ENCODE measurements around the gene NPHP4.

The NPHP4 gene

DNA sequence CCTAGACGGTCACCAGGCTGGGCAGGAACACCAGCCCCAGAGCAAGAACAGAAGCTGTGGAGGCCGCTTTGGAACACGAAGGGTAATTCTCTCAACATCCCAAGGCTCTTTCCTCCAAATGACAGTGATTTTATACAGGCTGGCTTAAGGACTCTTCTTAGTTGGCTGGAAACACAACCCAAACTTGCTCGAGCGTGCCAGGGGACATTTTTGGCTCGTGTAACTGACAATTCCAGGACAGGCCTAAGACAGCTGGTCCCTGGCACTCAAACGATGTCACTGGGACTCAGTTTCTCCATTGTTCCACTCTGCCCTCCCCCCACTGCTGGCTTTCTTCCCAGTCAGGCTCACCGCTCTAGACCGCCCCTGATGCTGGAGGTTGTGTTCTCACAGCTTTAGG lies 164.7 kb downstream of the NPHP4 start:
- Histone ChIP-seq H3K27me3 (ENCODE audit: control insufficient read depth, insufficient read depth, low read length) (no peaks in the 10 kb centered on the region), H3K27ac (ENCODE audit: low read length) (no peak overlapping the region), H3K9ac (ENCODE audit: low read length) (no peak overlapping the region), H3K4me3 (ENCODE audit: low read length) (no peak overlapping the region), H3K9me3 (ENCODE audit: control insufficient read depth, low read depth, low read length) (no peaks in the 10 kb centered on the region), H3K36me3 (ENCODE audit: control insufficient read depth, low read depth, low read length) (no peaks in the 10 kb centered on the region), H3K4me1 (ENCODE audit: control insufficient read depth, low read depth, low read length) (peaks cover 11% of the 10 kb centered on the region)

DNA sequence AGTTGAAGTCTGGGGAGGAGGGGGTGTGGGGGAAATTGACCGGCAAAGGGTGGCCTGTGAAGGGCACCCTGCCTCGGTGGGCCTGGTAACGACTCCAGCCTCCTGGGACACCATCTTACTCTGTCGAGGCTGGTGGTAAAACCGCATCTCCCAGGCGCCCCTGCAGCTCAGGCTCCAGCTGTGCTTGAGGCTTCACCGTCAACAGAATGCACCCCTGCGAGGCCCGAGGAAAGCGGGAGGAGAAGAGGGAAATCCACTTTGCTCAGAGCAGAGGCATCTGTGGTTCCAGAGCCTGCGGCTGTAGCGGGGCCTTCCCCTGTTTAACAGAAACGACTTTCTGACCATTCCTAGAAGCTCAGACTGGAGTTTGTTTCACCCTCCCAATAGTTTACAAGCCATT lies 165.6 kb downstream of the NPHP4 start:
- Histone ChIP-seq H3K9me3 (ENCODE audit: control insufficient read depth, low read depth, low read length) (no peaks in the 10 kb centered on the region), H3K4me1 (ENCODE audit: control insufficient read depth, low read depth, low read length) (peaks cover 4% of the 10 kb centered on the region), H3K27me3 (ENCODE audit: control insufficient read depth, insufficient read depth, low read length) (no peaks in the 10 kb centered on the region), H3K27ac (ENCODE audit: low read length) (no peak overlapping the region), H3K9ac (ENCODE audit: low read length) (no peak overlapping the region), H3K36me3 (ENCODE audit: control insufficient read depth, low read depth, low read length) (no peaks in the 10 kb centered on the region), H3K4me3 (ENCODE audit: low read length) (no peak overlapping the region)

DNA sequence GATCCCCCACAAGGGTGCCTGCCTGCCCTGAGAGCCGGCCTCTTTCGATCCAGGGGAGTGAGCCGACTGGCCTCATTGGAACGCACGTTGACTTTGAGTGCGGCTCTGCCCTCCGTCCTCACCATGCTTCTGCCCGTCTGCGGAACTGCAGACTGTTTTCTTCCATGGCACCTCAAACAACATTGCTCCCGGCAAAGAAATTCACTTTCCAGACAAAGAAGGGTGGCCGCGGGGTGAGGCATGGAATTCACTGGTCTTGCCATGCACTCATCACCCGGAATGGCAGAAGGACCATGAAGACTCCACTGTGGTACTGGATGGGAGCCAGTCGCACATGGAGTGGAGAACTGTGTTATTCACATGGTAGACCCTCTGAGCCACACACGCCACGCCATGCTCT lies 169.5 kb downstream of the NPHP4 start:
- Histone ChIP-seq H3K4me3 (ENCODE audit: low read length) (no peak overlapping the region), H3K4me1 (ENCODE audit: control insufficient read depth, low read depth, low read length) (no peaks in the 10 kb centered on the region), H3K9me3 (ENCODE audit: control insufficient read depth, low read depth, low read length) (no peaks in the 10 kb centered on the region), H3K27me3 (ENCODE audit: control insufficient read depth, insufficient read depth, low read length) (no peaks in the 10 kb centered on the region), H3K9ac (ENCODE audit: low read length) (no peak overlapping the region), H3K27ac (ENCODE audit: low read length) (no peak overlapping the region), H3K36me3 (ENCODE audit: control insufficient read depth, low read depth, low read length) (no peaks in the 10 kb centered on the region)

DNA sequence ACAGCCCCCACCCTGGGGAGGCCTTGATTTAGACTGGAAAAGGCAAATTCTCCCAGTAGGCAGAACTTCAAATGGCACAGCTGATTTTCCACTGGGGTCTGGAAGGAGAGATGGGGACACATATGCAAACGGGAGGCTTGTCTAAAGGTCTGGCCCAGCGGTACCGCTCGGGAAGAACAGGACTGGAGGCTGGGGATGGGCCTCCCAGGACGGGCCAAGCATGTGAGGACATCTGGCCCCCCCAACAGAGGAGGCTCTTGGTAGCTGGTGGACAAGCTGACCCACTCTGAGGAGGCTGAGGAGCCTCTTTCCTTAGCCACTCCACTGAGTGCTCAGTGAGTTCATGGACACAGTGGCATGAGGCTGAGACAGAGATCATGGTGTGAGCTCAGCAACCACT lies 170.0 kb downstream of the NPHP4 start:
- Histone ChIP-seq H3K9ac (ENCODE audit: low read length) (no peak overlapping the region), H3K9me3 (ENCODE audit: control insufficient read depth, low read depth, low read length) (no peaks in the 10 kb centered on the region), H3K27ac (ENCODE audit: low read length) (no peak overlapping the region), H3K4me1 (ENCODE audit: control insufficient read depth, low read depth, low read length) (no peaks in the 10 kb centered on the region), H3K4me3 (ENCODE audit: low read length) (no peak overlapping the region), H3K36me3 (ENCODE audit: control insufficient read depth, low read depth, low read length) (no peaks in the 10 kb centered on the region), H3K27me3 (ENCODE audit: control insufficient read depth, insufficient read depth, low read length) (no peaks in the 10 kb centered on the region)

DNA sequence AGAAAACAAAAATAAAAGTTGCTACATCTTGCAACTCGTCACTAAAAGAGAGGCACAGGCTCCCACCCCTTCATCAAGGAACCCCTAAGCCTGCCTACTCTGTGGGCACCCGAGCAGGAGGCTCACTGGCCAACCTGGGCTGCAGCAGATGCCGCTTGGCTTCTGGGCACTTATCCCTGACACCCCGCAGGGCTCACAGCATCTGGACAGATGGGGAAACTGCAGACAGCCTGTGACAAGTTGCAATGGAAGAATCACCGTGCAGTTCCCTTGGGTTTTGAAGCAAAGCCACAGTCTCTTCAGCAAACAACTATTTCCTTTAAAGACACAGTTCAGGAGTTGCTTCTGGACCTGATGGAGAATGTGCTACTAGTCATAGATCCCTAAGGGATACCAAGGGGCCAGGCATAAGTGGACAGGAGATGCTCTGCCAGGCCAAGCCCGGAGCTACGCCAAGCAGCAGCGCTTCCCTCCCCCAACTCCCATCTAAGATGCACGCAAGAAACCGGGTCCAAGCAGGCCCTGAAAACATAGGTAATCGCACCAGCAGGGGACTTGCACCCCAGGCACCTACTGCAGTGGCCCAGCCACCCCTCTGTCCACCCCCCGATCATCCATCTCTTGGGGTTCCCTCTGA lies 170.6 kb downstream of the NPHP4 start:
- Histone ChIP-seq H3K9ac (ENCODE audit: low read length) (no peak overlapping the region), H3K4me3 (ENCODE audit: low read length) (no peak overlapping the region), H3K36me3 (ENCODE audit: control insufficient read depth, low read depth, low read length) (no peaks in the 10 kb centered on the region), H3K9me3 (ENCODE audit: control insufficient read depth, low read depth, low read length) (no peaks in the 10 kb centered on the region), H3K27me3 (ENCODE audit: control insufficient read depth, insufficient read depth, low read length) (no peaks in the 10 kb centered on the region), H3K4me1 (ENCODE audit: control insufficient read depth, low read depth, low read length) (no peaks in the 10 kb centered on the region), H3K27ac (ENCODE audit: low read length) (no peak overlapping the region)

DNA sequence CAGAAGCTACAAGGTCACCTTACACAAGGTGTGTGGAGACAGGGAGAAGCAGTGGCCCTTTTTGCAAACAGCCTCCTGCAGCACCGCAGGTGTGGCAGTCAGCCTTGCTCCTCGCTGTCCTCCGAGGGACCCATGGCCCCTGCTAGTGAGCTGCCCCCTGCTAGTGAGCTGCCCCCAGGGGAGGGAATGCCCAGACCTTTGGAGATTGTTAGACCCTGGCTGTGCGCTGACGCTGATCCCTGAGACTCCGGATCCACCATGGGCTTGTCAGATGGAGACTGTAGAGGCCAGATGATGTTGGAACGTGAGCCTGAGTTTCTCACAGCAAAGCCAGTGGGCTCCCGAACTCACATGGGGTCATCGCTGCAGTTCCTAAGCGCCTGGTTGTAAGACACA lies 172.2 kb downstream of the NPHP4 start:
- no peaks in the 10 kb centered on the region for H3K4me1 ChIP-seq (ENCODE audit: control insufficient read depth, low read depth, low read length)
- no peak overlapping the region for H3K9ac ChIP-seq (ENCODE audit: low read length)
- H3K9me3 ChIP-seq (ENCODE audit: control insufficient read depth, low read depth, low read length) = no peaks in the 10 kb centered on the region
- no peak overlapping the region for H3K27ac ChIP-seq (ENCODE audit: low read length)
- no peaks in the 10 kb centered on the region for H3K27me3 ChIP-seq (ENCODE audit: control insufficient read depth, insufficient read depth, low read length)
- no peak overlapping the region for H3K4me3 ChIP-seq (ENCODE audit: low read length)
- H3K36me3 ChIP-seq (ENCODE audit: control insufficient read depth, low read depth, low read length) = no peaks in the 10 kb centered on the region

DNA sequence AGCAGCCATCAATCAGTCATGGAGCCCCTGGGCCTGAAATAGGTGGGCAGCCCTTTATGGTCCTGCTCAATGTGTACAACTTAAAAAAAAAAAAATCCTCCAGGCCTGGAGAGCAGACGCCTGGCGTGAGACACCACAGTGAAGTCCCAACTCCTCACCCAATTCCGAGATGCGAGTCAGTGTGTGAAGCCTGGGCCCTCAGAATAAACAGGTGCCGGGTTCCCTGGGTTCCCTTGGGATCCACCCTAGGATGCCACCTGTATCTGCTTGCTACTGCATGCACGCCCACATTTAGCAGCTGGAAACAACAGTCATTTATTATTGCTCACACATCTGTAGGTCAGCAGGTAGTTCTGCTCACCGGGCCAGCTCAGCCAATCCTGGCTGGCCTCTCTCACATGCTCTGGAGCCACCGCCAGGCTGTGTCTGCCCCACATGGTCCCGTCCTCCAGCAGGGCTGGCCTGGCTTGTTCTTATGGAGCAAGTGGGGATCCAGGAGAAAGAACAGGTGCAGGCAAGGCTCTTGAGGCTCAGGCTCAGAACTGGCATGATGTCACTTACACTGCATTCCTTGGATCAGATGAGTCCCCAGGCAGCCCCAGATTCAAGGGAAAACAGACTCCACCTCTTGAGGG lies 172.7 kb downstream of the NPHP4 start:
- Histone ChIP-seq H3K9me3 (ENCODE audit: control insufficient read depth, low read depth, low read length) (no peaks in the 10 kb centered on the region), H3K27me3 (ENCODE audit: control insufficient read depth, insufficient read depth, low read length) (no peaks in the 10 kb centered on the region), H3K27ac (ENCODE audit: low read length) (no peak overlapping the region), H3K9ac (ENCODE audit: low read length) (no peak overlapping the region), H3K4me3 (ENCODE audit: low read length) (no peak overlapping the region), H3K4me1 (ENCODE audit: control insufficient read depth, low read depth, low read length) (no peaks in the 10 kb centered on the region), H3K36me3 (ENCODE audit: control insufficient read depth, low read depth, low read length) (no peaks in the 10 kb centered on the region)

DNA sequence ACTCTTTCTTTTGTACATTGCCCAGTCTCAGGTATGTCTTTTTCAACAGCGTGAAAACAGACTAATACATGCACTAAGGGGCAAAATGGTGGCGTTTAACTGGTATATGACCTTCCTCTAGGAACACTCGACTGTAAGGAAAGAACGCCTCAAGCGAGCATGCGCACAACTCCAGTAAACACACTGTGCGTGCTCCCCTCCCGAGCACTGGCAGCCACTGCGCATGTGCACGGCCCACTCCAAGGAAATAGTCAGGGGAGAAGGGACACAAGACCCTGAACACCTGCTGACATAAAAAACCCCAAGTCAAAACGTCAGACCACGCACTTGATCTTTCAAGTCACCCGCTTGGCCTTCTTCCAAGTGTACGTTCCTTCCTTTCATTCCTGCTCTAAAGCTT lies 173.5 kb downstream of the NPHP4 start:
- no peaks in the 10 kb centered on the region for H3K4me1 ChIP-seq (ENCODE audit: control insufficient read depth, low read depth, low read length)
- H3K4me3 ChIP-seq (ENCODE audit: low read length) = no peak overlapping the region
- no peaks in the 10 kb centered on the region for H3K9me3 ChIP-seq (ENCODE audit: control insufficient read depth, low read depth, low read length)
- no peak overlapping the region for H3K9ac ChIP-seq (ENCODE audit: low read length)
- no peak overlapping the region for H3K27ac ChIP-seq (ENCODE audit: low read length)
- H3K27me3 ChIP-seq (ENCODE audit: control insufficient read depth, insufficient read depth, low read length) = no peaks in the 10 kb centered on the region
- H3K36me3 ChIP-seq (ENCODE audit: control insufficient read depth, low read depth, low read length) = no peaks in the 10 kb centered on the region

DNA sequence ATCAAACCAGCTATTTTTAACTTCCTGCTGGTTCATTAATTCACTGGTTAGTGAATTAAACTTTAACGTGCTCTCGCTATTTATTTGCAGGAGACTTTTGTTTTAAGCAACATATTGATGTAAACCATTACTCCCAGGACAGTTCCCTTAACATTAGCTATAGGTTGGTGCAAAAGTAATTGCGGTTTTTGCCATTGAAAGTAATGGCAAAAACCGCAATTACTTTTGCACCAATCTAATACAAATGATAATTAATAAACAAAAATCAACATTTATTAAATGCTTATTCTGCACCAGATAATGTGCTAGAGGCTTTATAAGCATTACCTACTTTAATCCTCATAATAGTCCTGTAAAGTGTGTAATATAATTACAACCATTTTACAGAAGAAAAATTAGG lies 176.5 kb downstream of the NPHP4 start:
- Histone ChIP-seq H3K9ac (ENCODE audit: low read length) (no peak overlapping the region), H3K27ac (ENCODE audit: low read length) (no peak overlapping the region), H3K36me3 (ENCODE audit: control insufficient read depth, low read depth, low read length) (no peaks in the 10 kb centered on the region), H3K9me3 (ENCODE audit: control insufficient read depth, low read depth, low read length) (no peaks in the 10 kb centered on the region), H3K27me3 (ENCODE audit: control insufficient read depth, insufficient read depth, low read length) (no peaks in the 10 kb centered on the region), H3K4me3 (ENCODE audit: low read length) (no peak overlapping the region), H3K4me1 (ENCODE audit: control insufficient read depth, low read depth, low read length) (no peaks in the 10 kb centered on the region)

DNA sequence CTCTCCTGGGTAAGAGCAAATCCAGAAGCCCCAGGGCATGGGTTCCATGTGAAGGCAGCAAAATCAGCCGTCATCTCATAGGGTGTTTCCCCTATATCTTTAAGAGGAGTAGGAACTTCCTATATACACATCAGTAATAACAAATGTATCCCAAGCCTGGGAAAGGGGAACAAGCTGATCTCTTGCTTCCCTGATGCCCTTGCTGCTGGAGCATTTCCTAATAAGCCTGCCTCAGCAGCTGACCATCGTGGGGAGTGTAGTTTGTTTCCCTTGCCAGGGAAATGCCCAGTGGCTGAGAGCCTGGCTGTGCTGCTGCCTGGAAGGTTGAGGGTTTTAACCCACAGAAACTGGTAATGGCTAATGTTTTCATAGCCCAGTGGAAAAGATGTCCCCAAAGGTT lies 177.0 kb downstream of the NPHP4 start:
- no peaks in the 10 kb centered on the region for H3K27me3 ChIP-seq (ENCODE audit: control insufficient read depth, insufficient read depth, low read length)
- H3K36me3 ChIP-seq (ENCODE audit: control insufficient read depth, low read depth, low read length) = no peaks in the 10 kb centered on the region
- no peaks in the 10 kb centered on the region for H3K9me3 ChIP-seq (ENCODE audit: control insufficient read depth, low read depth, low read length)
- no peak overlapping the region for H3K4me3 ChIP-seq (ENCODE audit: low read length)
- H3K27ac ChIP-seq (ENCODE audit: low read length) = no peak overlapping the region
- H3K9ac ChIP-seq (ENCODE audit: low read length) = no peak overlapping the region
- no peaks in the 10 kb centered on the region for H3K4me1 ChIP-seq (ENCODE audit: control insufficient read depth, low read depth, low read length)

DNA sequence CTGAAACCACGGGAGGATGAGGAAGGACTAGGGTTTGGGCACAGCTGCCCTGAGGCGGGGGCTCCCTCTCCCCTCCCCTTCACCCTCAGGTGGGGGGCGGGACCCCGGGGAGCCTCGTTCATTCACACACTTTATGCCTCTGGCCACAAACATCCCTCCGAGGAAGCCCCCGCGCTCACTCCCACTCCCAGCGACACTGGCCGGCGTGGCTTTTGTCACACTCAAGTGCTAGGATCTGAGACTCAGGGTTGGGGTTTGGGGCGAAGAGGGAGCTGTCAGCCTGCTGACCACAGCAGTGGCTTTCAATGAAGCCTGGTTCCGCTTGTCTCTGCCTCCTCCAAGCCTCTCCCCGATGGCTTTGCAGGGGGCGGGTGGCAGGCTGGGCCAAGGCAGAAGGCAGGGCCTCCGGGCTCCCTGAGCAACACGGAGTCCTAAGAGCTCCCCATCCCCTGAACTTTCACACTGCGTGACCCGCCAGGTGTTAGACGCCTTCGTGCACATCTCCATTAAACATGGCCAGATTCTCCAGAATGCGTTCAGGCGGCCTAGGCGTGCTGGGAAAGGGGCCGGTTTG lies 178.1 kb downstream of the NPHP4 start:
- Histone ChIP-seq H3K9ac (ENCODE audit: low read length) (no peak overlapping the region), H3K9me3 (ENCODE audit: control insufficient read depth, low read depth, low read length) (no peaks in the 10 kb centered on the region), H3K36me3 (ENCODE audit: control insufficient read depth, low read depth, low read length) (no peaks in the 10 kb centered on the region), H3K27me3 (ENCODE audit: control insufficient read depth, insufficient read depth, low read length) (no peaks in the 10 kb centered on the region), H3K4me3 (ENCODE audit: low read length) (no peak overlapping the region), H3K4me1 (ENCODE audit: control insufficient read depth, low read depth, low read length) (no peaks in the 10 kb centered on the region), H3K27ac (ENCODE audit: low read length) (no peak overlapping the region)

DNA sequence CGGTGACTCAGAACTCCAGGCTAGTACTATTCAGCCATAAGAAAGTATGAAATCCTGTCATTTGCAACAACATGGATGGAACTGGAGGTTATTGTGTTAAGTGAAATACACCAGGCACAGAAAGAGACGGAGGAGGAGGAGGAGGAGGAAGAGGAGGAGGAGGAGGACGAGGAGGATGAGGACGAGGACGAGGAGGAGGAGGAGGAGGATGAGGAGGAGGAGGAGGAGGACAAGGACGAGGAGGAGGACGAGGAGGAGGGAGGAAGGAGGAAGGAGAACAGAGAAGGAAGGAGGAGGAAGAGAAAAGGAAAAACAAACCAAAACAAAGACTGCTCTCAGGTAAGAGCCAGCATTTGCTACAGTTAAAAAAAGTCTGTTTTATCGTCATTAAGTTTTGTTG lies 178.7 kb downstream of the NPHP4 start:
- no peak overlapping the region for H3K9ac ChIP-seq (ENCODE audit: low read length)
- H3K4me3 ChIP-seq (ENCODE audit: low read length) = no peak overlapping the region
- H3K9me3 ChIP-seq (ENCODE audit: control insufficient read depth, low read depth, low read length) = no peaks in the 10 kb centered on the region
- H3K27me3 ChIP-seq (ENCODE audit: control insufficient read depth, insufficient read depth, low read length) = no peaks in the 10 kb centered on the region
- H3K27ac ChIP-seq (ENCODE audit: low read length) = no peak overlapping the region
- H3K36me3 ChIP-seq (ENCODE audit: control insufficient read depth, low read depth, low read length) = no peaks in the 10 kb centered on the region
- H3K4me1 ChIP-seq (ENCODE audit: control insufficient read depth, low read depth, low read length) = no peaks in the 10 kb centered on the region

Data from iPS-18a (cell line).